Measurements from ENCODE around the gene GRM4.

Gene GRM4

DNA sequence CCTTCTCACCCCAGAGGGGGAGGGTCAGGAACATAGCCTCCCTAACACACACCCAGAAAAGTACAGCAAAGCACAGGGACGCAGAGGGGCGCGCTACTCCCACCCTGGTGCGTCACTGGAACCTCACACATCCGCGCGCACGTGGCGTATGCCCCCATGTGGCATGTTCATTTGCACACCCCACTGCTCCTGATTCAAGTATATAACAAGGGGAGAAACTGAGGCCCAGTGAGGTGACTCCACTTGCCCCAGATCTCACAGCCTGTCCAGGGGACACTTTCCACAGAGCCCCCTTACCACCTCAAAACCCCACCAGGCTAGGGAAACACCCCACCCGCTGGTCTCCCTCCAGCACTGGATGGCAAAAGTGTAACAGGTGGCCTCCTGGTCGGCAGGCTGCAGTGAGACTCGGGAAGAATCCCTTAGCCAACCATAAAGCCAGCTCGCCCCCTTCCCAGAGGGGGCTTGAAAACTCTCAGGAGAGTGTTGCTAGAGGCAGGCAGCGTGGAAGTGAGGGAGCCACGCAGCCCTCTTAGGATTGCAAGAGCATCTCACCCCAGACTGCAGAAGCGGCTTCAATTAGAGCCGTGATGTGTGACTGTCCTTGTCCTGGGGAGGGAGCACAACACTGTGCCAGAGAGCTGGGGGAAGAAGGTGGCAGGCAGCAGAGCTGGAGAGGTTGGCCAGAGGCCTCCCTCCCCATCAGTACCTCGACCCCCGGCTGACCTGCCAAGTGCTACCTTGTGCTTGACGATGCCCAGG, at the start of gene GRM4:
Gene GRM4, minus strand, starts transcription at position 67 of the 762 bp plus-strand sequence. CDS start 12,591 bp downstream, outside the sequence.
- no peak for TF ChIP-seq YY1 (IDR thresholded peaks at IDR 0.05; ENCODE audit: low read depth)
- no peak for TF ChIP-seq TEAD4 (IDR thresholded peaks at IDR 0.05)
- TF ChIP-seq RAD21 (IDR thresholded peaks at IDR 0.05; ENCODE audit: low read depth), result no peak
- TF ChIP-seq, protein P1, sequence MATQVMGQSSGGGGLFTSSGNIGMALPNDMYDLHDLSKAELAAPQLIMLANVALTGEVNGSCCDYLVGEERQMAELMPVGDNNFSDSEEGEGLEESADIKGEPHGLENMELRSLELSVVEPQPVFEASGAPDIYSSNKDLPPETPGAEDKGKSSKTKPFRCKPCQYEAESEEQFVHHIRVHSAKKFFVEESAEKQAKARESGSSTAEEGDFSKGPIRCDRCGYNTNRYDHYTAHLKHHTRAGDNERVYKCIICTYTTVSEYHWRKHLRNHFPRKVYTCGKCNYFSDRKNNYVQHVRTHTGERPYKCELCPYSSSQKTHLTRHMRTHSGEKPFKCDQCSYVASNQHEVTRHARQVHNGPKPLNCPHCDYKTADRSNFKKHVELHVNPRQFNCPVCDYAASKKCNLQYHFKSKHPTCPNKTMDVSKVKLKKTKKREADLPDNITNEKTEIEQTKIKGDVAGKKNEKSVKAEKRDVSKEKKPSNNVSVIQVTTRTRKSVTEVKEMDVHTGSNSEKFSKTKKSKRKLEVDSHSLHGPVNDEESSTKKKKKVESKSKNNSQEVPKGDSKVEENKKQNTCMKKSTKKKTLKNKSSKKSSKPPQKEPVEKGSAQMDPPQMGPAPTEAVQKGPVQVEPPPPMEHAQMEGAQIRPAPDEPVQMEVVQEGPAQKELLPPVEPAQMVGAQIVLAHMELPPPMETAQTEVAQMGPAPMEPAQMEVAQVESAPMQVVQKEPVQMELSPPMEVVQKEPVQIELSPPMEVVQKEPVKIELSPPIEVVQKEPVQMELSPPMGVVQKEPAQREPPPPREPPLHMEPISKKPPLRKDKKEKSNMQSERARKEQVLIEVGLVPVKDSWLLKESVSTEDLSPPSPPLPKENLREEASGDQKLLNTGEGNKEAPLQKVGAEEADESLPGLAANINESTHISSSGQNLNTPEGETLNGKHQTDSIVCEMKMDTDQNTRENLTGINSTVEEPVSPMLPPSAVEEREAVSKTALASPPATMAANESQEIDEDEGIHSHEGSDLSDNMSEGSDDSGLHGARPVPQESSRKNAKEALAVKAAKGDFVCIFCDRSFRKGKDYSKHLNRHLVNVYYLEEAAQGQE (IDR thresholded peaks at IDR 0.05; ENCODE audit: low read depth), result no peak
- no peak for TF ChIP-seq ZBTB7A (IDR thresholded peaks at IDR 0.05; ENCODE audit: low read depth)
- no peak for TF ChIP-seq TAF1 (IDR thresholded peaks at IDR 0.05; ENCODE audit: low read depth)
- TF ChIP-seq NFIC (IDR thresholded peaks at IDR 0.05), result no peak
- TF ChIP-seq EP300 (IDR thresholded peaks at IDR 0.05; ENCODE audit: borderline replicate concordance), result no peak
- no peak for TF ChIP-seq CEBPB (IDR thresholded peaks at IDR 0.05)
- TF ChIP-seq, protein P2, sequence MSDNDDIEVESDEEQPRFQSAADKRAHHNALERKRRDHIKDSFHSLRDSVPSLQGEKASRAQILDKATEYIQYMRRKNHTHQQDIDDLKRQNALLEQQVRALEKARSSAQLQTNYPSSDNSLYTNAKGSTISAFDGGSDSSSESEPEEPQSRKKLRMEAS (IDR thresholded peaks at IDR 0.05), result no peak
- TF ChIP-seq TCF12 (IDR thresholded peaks at IDR 0.05; ENCODE audit: low read depth), result no peak
- no peak for TF ChIP-seq EGR1 (IDR thresholded peaks at IDR 0.05)
- TF ChIP-seq, protein P3, sequence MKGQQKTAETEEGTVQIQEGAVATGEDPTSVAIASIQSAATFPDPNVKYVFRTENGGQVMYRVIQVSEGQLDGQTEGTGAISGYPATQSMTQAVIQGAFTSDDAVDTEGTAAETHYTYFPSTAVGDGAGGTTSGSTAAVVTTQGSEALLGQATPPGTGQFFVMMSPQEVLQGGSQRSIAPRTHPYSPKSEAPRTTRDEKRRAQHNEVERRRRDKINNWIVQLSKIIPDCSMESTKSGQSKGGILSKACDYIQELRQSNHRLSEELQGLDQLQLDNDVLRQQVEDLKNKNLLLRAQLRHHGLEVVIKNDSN (IDR thresholded peaks at IDR 0.05), result no peak

DNA sequence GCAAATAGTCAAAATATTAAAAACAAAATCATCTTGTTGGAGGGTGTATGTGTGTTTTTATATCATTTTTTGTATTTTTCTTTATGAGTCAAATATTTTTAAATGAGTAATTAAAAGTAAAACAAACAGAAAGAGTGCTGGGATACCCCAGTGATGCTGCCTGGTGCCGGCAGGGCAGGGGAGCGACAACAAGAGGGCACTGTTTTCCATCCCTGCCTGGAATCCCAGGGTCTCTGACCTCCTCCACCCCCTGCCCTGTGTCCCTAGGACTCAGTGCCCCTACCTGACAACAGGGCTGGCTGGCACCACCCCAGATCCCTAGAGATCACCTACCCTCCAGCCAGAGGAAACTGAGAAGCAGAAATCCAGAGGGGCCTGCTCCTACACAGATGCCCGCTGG, 48.9 kb upstream of the GRM4 start:
- TF ChIP-seq NFIC (IDR thresholded peaks at IDR 0.05), result no peak
- TF ChIP-seq CREB1 (IDR thresholded peaks at IDR 0.05; ENCODE audit: low read depth), result no peak
- TF ChIP-seq, protein P1 (IDR thresholded peaks at IDR 0.05; ENCODE audit: low read depth), result no peak
- TF ChIP-seq, protein P2 (IDR thresholded peaks at IDR 0.05), result no peak
- TF ChIP-seq TEAD4 (IDR thresholded peaks at IDR 0.05), result no peak
- TF ChIP-seq YY1 (IDR thresholded peaks at IDR 0.05; ENCODE audit: low read depth), result no peak
- TF ChIP-seq TAF1 (IDR thresholded peaks at IDR 0.05; ENCODE audit: low read depth), result no peak
- TF ChIP-seq EGR1 (IDR thresholded peaks at IDR 0.05), result no peak
- no peak for TF ChIP-seq RAD21 (IDR thresholded peaks at IDR 0.05; ENCODE audit: low read depth)
- TF ChIP-seq FOXM1 (IDR thresholded peaks at IDR 0.05; ENCODE audit: borderline replicate concordance, low read depth), result no peak
- TF ChIP-seq CEBPB (IDR thresholded peaks at IDR 0.05), result no peak
- TF ChIP-seq TCF12 (IDR thresholded peaks at IDR 0.05; ENCODE audit: low read depth), result no peak
- TF ChIP-seq EP300 (IDR thresholded peaks at IDR 0.05; ENCODE audit: borderline replicate concordance), result no peak
- no peak for TF ChIP-seq ZBTB7A (IDR thresholded peaks at IDR 0.05; ENCODE audit: low read depth)
- TF ChIP-seq, protein P3 (IDR thresholded peaks at IDR 0.05), result no peak

DNA sequence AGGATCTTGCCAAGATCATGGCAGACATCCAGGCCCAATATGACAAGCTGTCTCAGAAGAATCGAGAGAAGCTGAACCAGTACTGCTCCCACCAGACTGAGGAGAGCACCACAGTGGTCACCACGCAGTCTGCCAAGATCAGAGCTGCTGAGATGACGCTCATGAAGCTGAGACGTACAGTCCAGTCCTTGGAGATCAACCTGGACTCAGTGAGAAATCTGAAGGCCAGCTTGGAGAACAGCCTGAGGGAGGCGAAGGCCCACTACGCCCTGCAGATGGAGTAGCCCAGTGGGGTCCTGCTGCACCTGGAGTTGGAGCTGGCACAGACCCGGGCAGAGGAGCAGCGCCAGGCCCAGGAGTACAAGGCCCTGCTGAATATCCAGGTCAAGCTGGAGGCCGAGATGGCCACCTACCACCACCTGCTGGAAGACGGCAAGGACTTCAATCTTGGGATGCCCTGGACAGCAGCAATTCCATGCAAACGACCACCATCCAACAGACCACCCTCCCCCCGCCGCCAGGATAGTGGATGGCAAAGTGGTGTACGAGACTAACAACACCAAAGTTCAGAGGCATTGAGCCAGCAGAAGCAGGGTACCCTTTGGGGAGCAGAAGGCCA, 44.7 kb upstream of the GRM4 start:
- TF ChIP-seq ZBTB7A (IDR thresholded peaks at IDR 0.05; ENCODE audit: low read depth) (no peak), RAD21 (IDR thresholded peaks at IDR 0.05; ENCODE audit: low read depth) (peak; percentile 47; the same call in 1 of the 2 replicates), CREB1 (IDR thresholded peaks at IDR 0.05; ENCODE audit: low read depth) (no peak), CEBPB (IDR thresholded peaks at IDR 0.05) (no peak)

DNA sequence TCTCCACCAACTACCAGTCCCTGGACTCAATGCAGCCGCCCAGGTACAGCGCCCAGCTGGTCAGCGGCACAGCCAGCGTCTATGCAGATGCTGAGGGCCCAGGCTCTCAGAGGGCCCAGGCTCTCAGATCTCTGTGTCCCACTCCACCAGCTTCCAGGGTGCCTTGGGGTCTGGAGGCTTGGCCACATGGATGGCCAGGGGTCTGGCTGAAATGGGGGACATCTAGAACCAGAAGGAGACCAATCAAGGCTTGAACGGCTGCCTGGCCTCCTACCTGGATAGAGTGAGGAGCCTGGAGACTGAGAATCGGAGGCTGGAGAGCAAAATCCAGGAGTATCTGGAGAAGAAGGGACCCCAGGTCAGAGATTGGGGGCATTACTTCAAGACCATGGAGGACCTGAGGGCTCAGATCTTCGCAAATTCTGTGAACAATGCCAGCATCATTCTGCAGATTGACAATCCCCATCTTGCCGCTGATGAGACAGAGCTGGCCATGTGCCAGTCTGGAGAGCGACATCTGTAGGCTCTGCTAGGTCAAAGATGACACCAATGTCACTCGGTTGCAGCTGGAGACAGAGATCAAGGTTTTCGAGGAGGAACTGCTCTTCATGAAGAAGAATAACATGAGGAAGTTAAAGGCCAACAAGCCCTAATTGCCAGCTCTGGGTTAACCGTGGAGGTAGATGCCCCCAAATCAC, 44.1 kb upstream of the GRM4 start:
- TF ChIP-seq YY1 (IDR thresholded peaks at IDR 0.05; ENCODE audit: low read depth) (no peak), EP300 (IDR thresholded peaks at IDR 0.05; ENCODE audit: borderline replicate concordance) (no peak), RAD21 (IDR thresholded peaks at IDR 0.05; ENCODE audit: low read depth) (no peak), CREB1 (IDR thresholded peaks at IDR 0.05; ENCODE audit: low read depth) (no peak)
- TF ChIP-seq, protein P1 (IDR thresholded peaks at IDR 0.05; ENCODE audit: low read depth), result no peak
